C4-2B (cell line): Measurements from ENCODE around the gene ILDR2.

ENCODE experiments used
- ZFX ChIP-seq: fragments of 450-650 bp; IDR thresholded peaks from 2 replicates; pipeline ENCODE4 v1.6.1; 2017
- TF ChIP-seq, protein P1 (sequence below): fragments of 450-650 bp; conservative IDR thresholded peaks from 2 replicates; pipeline ENCODE4 v1.5.1; 2017; ENCODE audit warnings: mild to moderate bottlenecking

DNA sequence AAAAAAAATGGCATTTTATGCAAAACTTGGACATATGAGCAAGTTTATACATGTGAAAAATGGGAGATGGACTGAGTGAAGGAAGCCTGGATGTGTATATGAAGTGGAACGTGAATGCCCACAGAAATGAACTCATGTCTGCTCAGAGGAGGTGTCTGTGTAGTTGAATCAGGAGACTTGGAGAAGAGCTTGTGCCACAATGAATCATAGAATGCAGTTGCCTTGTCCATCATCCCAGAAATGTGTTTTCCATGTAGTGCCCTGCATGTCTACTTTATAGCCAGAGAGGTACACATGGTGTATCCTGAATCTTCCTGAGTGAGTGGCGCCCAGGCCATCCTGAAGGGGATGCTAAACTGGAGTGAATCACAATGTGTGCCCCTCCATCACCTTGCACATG lies 2.6 kb upstream of the ILDR2 start:
- TF ChIP-seq, protein P1, sequence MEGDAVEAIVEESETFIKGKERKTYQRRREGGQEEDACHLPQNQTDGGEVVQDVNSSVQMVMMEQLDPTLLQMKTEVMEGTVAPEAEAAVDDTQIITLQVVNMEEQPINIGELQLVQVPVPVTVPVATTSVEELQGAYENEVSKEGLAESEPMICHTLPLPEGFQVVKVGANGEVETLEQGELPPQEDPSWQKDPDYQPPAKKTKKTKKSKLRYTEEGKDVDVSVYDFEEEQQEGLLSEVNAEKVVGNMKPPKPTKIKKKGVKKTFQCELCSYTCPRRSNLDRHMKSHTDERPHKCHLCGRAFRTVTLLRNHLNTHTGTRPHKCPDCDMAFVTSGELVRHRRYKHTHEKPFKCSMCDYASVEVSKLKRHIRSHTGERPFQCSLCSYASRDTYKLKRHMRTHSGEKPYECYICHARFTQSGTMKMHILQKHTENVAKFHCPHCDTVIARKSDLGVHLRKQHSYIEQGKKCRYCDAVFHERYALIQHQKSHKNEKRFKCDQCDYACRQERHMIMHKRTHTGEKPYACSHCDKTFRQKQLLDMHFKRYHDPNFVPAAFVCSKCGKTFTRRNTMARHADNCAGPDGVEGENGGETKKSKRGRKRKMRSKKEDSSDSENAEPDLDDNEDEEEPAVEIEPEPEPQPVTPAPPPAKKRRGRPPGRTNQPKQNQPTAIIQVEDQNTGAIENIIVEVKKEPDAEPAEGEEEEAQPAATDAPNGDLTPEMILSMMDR: no peak
- no peak for TF ChIP-seq ZFX
